ENCODE measurements around the gene MIER3.

MIER3 gene

DNA sequence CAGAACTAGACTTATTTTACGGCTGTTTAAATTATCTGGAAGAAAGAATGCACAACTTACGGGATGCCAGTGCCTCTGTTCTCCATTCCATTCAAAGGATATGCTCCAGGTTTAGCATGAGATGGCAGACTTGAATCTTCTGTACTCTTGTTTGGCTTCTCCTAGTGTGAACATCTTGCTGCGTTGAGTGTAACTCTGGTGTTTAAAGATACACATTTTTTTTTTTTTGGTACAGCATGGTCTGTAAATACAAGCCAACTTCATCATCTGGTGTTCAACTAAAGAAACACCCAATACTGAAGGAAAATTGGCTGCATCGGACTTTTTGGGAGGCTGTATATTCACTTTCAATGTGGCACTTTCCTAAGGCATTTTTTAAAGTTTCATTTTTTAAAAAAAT is 7.4 kb upstream of the MIER3 start:
- no peak for DNase-seq

DNA sequence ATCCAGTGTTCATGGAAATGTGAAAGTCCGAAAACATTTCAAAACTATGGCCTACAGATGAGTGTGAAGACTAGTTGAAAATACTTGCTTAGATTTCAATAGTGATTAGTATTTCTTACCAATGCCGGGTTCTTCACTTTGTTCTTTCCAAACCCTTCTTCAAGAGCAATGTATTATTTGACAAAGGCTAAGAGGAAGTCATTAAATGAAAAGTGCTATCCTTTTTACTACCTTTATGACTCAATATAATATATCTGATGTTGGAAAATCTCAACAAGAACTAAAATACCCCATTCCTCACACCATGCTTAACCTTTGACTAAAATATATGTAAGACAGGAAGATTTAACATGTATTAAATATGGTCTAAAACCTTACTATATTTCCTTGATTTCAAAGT is 6.7 kb upstream of the MIER3 start:
- no peak for DNase-seq

DNA sequence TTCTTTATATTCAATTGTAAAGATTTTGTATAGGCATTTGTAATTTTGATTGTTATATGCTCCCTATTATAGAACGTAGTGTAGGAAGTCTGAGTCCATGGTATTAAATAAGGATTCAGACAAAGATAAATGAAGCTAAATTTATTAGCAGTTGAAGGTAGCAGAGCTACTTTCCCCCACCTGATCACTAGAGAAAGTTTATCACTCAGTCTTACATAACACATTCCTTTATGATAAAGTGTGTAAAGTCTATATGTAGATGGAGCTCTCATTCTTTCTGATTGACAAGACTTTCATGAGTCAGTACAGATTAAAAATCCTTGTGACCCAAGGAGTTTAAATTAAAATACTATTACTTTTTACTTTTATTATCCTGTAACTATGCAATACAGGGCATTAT is 2.3 kb upstream of the MIER3 start:
- no peak for DNase-seq

DNA sequence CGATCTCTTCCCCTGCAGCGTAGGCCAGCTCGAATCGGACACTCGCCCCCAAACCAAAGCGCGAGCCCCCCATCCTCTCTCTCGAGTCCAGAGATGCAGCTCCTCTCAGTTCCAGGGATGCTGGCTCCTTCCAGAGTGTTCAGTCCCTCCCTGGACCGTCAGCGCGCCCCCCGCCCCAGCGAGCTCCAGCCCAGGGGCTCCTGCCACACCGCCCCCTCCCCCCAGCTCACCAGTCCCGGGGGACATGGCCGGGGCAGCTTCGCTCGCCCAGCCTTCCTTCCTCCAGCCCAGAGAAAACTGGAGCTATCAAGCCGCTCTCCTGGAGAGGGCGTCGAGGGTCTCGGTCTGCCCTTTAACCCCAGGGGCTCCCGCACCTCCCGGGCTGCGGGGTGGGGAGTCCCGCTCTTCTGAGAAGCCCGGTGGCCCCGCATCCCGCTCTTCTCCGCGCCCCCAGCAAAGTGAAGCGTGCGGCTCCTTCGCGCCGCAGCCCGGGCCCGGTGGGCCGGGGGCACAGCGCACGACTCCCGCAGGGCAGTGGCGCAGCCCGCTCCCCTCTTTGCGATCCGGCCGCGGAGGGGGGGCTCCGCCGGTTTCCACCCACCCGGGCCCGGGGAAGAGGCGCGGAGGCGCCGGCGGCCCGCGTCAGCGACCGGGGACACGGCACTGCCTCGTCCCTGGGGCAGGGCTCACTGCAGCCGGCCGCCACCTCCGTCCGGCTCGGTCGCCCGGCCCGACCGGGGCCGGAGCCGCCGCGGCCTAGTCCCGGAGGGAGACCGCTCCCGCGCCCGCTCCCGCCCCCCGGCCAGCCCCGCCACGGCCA is 587 bp downstream of the MIER3 start:
- no peak for DNase-seq

DNA sequence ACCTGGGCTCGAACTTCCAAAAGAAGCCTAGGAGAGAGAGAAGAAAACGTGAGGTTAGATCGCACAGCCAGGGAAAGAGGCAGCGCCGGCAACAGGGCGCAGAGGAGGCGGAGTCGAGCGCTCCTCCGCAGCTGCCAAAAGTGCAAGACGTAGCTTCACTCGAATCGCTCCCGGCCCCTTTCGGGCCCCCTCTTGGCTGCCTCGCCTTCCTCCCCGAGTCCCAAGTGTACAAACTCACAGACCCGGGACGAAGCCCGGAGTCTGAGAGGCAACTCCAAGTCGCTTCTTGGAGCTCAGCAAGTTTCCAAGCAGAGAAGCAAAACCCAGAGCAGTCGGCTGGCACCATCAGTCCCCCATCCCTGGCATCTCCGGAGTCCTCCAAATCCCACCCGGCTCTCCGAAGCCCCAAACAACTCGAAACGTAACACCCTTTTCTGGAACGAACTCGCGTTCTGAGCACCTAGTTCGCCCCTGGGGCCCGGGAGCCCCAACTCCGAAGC is 1.2 kb downstream of the MIER3 start:
- no peak for DNase-seq

DNA sequence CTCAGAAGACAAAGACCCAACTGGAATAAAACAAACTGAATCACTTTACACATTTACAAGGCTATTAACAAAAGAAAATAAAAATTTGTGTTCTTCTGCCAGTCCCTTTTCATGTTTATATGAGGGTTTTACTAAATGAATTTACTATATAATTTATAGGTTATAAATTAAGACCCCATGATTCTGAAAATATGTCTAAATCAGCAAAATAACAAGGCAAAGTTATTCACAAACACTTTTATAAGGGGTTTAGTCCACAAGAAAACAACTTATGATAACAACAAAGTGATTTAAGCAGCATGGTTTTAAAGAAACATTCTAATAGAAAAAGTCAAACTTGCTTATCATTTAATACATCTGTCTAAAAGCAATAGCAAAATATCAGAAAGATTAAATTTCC is 4.9 kb downstream of the MIER3 start:
- DNase-seq = no peak

DNA sequence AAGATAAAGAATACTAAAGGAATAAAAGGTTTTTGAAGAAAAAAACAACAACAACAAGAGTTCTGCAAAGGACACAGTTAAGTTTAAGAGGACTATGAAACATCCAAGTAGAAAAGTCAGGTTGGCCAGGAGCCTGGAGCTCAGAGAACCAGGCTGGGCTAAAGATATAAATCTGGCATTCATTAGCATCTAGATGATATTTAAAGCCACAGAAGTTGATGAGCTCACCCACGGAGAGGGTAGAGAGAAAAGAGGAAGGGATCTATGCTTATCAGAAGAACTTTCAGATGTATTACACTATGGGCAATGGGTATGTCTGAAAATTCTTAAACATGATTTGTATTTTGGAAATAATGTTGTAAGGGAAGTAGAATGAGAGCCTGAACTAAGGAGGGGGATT is 9.9 kb downstream of the MIER3 start:
- no peak for DNase-seq

DNA sequence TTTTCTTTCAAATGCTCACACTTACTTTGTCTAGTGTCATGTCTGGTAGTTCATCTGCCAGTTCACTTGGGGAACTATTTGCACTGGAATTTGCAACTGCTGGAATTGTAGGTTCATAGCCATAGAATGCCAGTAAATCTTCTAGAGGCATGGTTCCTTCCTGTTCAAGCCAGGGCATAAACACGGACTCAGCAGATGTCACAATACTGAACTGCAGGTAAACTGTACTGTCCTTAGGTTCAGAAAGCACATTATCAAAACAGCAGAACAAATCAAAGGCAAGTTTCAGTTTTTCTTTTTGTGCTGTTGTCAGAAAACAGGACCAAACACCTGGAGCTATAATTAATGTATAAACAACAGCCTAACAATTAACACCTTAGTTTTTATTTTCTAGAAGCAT is 13.1 kb downstream of the MIER3 start:
- no peak for DNase-seq

DNA sequence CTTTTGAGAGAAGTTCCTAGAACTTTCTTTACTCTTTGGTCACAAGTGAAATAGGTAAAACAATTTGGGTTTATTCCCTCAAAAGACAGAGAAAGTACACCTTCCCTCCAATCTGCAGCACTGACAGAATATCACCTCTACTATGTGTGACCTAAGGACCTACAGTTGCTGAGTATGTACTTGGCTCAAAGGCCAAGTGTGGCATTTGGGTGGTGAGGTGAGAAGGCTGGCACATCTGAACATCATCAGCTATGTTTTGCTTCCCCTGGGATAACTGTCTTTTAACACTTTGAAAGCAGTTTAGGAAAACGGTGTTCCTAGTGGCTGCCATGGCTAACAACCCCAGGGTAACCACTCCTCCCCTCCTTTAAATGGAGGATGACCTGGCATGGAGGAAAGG is 17.6 kb downstream of the MIER3 start:
- DNase-seq = no peak

DNA sequence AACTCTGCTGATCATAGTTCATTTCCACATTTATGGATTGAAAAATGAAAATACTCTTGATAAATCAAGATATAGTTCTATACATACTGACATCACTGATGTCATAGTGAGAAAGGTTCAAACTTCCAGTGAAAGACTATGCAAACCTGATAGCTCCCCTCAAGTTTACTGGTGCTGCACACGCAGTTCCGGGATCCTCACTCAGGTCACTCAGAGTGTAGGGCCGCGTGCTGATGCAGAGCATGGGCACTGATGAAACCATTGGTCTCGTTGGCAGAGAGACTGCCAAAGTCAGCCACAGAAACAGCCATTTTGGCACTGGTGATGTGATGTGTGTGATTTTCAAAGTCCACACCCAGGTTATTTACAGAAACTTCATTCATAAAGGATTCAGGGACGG is 29.0 kb downstream of the MIER3 start:
- DNase-seq = no peak

DNA sequence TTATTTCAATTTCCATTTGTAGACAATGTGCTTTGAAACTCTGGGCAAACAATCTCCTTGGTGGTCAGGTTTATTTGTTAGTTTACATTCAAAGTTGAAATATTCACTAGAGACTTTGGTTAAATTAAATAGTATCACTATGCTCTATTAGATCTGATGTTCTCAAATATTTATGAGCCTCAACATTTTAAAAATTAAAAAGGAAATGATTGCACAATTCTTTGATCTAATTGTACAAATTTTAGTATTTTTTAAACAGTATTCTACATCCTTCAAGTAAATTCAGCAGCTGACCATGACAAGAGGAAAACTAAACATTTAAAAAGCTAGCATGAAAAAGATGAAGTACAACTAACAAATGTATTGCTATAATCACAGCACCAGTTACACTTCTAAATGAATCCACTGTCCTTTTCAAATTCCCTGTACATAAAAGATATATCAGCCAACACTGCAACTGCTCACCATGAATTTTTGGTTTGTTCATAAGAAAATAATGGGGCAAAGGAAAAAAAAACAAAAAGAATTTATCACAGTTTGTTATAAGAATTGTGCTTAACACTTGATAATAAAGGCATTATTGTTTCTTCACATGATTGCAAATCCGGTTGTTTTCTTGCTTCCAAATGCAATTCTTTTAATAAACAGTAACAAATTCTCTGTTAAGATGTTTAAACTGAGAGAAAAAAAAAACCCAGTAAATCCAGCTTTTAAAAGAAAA is 31.8 kb downstream of the MIER3 start:
- DNase-seq = no peak

DNA sequence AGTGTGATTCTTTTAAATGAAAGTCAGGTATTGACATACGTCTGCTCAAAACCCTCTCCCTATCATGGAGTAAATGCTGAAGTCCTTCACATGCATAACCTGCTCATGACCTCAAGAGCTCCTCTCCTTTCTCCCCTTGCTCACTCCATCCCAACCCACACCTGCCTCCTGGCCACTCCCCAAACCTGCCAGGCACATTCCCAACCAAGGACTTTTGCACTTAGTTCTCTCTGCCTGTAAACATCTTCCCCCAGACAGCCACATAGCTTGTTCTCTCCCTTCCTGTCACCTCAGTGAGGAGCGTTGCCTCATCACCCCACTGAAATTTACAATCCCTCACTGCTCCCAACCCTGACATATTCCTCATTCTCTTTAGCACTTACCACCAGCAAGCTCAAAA is 33.9 kb downstream of the MIER3 start:
- no peak for DNase-seq

DNA sequence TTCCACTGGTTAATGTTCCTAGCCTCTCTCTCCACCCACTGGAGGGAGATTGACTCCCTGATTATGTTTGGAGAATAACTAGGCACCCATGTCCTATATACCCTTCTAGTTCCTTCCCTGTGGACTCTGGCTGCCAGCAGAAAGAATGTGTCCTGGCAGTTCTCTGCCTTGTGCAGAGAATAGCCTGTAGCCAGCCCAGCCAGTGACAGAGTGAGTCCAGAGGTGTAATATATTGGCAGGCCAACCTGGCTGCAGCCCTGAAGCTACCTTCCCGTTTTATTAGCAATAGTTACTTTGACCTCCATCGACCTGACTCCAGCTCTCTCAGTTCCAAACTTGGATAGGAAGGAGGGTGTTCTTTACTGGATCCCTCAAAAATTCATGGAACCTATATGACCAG is 34.4 kb downstream of the MIER3 start:
- DNase-seq = no peak

DNA sequence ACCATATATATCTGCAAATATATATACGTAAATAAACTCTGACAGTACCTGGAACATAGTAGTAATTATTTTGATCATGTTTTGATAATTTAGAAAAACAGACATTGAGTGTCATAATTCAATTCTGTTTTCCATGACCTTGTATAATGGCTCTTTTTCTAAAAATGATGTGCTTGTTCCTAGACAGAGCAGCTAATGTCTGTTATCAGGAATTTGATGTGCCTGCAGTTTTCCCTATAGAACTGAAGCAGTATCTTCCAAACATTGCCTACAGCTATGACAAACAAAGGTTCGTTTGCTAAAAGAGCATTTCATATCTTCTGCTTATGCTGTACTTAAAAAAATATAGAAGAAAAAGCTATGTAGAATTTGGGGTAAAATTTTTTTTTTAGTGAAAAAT is 37.2 kb downstream of the MIER3 start:
- no peak for DNase-seq

DNA sequence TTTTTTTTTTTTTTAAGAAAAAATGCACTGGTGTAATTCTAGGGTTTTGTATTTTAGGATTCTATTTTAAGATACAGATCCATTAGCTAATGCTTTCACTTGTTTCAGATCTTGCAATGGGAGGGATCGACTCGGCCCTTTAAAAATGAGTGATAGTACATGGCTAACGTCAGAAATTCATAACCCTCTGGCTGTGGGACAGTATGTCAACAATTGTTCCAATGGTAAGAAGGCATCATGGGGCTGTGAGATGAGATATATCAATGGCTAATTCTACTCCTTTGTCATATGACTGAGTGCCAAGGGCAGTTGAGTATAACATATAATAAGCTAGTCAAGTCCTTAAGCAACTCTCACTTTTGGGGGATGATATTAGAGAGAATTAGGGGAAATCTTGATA is 38.2 kb downstream of the MIER3 start:
- DNase-seq = no peak

DNA sequence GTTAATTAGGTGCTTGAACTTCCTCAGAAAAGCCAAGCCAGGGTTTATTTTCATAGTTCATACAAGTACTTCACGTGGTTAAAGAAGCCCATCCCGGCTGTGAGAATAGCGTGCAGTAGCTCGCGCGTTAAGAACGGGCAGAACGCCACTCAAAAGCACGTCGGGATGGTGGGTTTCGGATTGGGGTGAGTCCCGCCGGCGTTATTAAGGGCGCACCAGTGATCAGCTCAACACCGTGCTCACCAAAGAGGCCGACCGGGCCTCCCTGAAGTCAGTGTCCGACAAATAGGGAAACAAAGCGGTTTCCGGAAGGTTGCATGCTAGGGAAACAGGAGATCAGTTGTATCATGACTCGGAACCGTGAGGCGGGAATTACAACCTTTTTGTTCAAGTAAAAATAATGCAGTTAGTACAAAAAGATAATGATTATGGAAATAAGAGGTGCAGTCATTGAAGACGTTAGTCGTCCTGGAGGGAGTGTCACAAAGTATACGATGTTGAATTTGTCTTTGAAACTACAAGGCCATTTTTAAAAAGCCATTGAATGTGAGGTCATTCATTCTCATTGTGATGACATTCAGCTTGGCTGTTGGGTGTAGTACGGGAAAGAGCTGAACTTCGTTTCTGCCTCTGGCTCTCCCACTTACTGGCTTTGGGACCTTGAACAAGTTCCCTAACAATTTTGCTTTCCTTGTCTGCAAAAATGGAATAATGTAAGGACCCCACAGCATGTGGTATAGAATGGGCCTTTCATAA is 41.5 kb downstream of the MIER3 start:
- peak; percentile 29 for DNase-seq

DNA sequence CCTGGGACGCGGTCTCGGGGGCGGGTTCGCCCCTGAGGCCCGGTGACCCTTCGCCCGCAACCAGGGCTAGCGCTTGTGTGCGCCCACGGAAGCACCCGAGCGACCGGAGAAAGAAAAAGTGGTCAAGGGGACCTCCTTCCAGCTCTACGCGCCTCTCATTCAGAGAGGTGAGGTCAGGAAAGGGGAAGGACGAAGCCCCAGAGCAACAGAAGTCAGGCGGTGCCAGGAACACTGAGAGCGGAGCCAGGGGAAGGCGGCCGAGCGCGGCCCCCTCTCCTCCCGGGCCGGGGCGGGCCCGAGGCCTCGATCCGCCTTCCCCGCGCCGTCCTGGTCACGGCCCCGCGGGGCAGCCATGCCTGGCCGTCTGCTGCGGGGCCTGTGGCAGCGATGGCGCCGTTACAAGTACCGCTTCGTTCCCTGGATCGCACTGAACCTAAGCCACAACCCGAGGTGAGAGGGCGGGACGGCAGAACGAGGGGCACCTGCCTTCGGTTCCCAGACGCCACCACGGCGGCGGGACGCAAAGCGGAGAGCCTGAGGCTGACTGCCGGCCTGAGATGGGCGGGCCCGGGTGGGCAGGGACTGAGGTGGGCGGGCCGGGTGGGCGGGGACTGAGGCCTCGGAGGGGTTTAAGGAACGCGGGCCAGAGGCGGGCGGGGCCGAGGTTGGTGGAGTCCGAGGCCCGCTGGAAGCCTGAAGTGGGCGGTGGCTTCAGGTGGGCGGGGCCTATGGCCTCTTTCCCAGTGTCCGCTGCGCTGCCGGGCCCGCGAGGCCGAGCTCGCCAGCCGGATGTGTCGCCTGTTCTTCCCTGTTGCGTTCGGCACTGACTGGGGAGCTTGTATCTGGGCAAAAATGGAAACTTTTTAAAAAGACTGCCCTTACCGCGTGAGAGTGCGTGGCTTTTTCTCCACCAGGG is 42.4 kb downstream of the MIER3 start, which contains the start of gene SETD9:
Gene SETD9, plus strand, starts transcription at position 303 of the 916 bp plus-strand sequence. Its CDS starts 50 bp downstream, at position 353.
- DNase-seq = peak; percentile 77

DNA sequence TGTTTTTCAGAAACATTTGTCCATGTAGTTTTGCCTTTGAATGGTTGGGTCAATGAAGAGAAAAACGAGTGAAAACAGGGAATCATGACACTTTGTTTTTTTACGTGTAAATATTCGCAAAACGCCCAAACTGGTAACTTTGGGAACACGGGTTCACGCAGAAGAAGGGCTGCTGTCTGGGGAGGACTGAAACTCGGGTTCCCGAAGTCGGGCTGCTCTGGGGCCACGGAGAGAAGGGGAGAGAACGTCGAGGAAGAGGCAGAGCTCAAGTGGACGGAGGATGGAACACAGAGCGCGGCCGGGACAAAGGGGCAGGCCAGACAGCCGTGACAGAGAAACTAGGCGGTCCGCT is 43.0 kb downstream of the MIER3 start:
- no peak for DNase-seq

DNA sequence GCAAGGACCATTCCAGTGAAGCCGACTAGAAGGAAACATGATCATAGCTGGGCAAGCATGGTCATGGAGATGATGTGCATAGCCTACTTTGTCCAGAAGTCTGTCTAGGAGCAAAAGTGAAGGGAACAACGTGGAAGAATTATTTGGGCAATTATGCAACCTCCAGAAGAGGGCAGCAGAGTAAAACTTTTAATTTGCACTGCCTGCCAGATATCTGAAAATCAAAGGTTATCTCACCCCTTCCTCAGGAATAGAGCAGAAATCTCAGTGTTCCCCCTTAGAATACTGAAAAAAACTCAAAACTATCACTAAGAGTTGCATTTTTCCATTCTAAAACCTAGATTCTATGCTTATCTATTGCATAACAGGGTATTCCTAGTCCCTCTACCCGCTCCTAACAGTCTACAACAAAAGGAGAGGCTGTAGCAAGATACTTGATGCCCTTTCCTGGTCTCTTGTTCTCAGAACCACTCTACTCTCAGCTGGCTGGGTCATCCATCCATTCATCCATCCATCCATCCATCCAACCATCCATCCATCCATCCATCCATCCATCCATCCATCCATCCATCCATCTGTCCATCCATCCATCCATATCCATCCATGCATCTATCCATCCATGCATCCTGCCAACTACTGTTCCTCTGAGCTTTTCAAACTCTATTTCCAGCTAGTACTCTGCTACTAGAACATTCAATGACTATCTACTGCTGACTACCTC is 50.9 kb downstream of the MIER3 start:
- no peak for DNase-seq

DNA sequence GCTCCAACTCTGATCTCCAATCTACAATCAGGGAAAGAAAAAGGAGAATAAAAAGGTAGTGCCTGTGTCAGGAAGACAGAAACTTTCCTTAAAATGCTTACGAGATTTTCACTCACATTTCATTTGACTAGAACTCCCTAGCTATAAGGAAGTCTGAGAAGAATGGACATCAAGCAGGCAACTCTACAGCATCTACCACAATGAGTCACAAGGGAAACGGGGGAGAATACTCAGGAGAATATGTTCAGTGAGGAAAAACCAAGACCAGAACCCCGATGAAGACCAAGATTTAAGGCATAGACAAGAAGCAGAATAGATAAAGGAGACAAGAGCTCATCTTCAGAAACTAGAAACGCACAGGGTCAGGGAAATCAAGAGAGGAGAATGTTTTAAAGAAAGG is 51.5 kb downstream of the MIER3 start:
- DNase-seq = no peak

DNA sequence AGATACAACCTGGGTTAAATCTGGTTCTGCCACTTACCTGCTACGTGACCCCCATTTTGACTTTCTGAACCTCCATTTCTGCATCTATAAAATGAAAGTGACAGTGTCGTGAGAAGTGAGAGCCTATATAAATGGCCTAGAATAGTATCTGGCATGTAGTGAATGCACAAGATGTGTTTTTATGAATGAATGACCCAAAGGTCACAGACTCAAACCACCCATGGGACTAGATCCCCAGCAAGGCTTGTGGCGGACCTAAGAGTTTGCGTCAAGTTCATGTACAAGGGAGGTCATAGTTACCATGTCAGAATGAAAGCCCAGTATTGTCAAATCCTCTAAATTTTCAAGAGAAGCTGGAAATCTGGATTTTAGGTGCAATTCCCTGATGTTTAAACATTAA is 53.7 kb downstream of the MIER3 start:
- no peak for DNase-seq

DNA sequence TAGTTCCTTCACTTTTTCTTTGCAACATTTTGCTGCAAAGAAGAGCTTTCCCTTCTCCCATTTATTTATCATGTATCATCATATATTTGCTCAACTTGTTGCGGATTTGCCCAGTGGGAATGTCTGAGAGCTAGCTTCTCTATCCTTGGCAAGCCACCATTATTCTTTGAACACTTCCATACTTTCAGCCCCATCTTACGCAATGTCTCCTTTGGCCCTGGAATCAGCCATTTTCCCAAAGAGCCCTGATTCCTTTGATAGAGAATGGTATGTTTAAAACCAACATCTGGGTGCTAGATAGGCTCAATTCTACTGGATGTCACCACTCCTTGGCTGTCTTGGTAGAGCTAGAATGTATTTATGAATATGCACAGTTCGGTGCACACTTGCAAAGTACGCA is 55.2 kb downstream of the MIER3 start:
- DNase-seq = no peak

All from NCI-H2081 treated with DMSO at 0.1 percent for 48 hours (cell line).